DMS153 (cell line): ENCODE measurements around the gene PIBF1.
"Not testable (repeated sequence)": the region's sequence is repeated elsewhere in the genome, so short reads cannot be mapped to it uniquely, and the experiment has no call there.

ENCODE experiments used
- DNase-seq: peaks from one replicate; lab custom pipeline; 2025; lab: John Stamatoyannopoulos, UW

The PIBF1 gene

GRCh38 chr13:72781451-72782439, at the start of gene PIBF1, which contains the start of gene DIS3:
TSS of gene PIBF1 (plus strand) at chr13:72782133. CDS start at chr13:72783470, 1,337 bp downstream.
TSS of gene DIS3 (minus strand) at chr13:72781900. CDS start at chr13:72781832, 68 bp downstream.
- peak; percentile 97 for DNase-seq

- no peak for DNase-seq
Observed at GRCh38 chr13:72737033-72737432, 44.9 kb upstream of the PIBF1 start.

GRCh38 chr13:72740015-72740414, 41.9 kb upstream of the PIBF1 start:
- DNase-seq = no peak

GRCh38 chr13:72745260-72745659, 36.7 kb upstream of the PIBF1 start:
- DNase-seq = no peak

- no peak for DNase-seq
Observed at GRCh38 chr13:72751220-72751619, 30.7 kb upstream of the PIBF1 start.

- no peak for DNase-seq
Observed at GRCh38 chr13:72754111-72754510, 27.8 kb upstream of the PIBF1 start.

- DNase-seq = no peak
Observed at GRCh38 chr13:72757792-72758535, 24.0 kb upstream of the PIBF1 start.

- DNase-seq = no peak
Observed at GRCh38 chr13:72760189-72760588, 21.7 kb upstream of the PIBF1 start.

GRCh38 chr13:72763411-72763810, 18.5 kb upstream of the PIBF1 start:
- DNase-seq = no peak

- no peak for DNase-seq
Observed at GRCh38 chr13:72774019-72774418, 7.9 kb upstream of the PIBF1 start.

- no peak for DNase-seq
Observed at GRCh38 chr13:72782717-72783116, 784 bp downstream of the PIBF1 start.

- not testable (repeated sequence) for DNase-seq
Observed at GRCh38 chr13:72784679-72785078, 2.7 kb downstream of the PIBF1 start.

GRCh38 chr13:72788831-72789230, 6.9 kb downstream of the PIBF1 start:
- DNase-seq = no peak

GRCh38 chr13:72792640-72793039, 10.7 kb downstream of the PIBF1 start:
- no peak for DNase-seq

- no peak for DNase-seq
Observed at GRCh38 chr13:72798817-72799216, 16.9 kb downstream of the PIBF1 start.

- DNase-seq = no peak
Observed at GRCh38 chr13:72804301-72804700, 22.4 kb downstream of the PIBF1 start.

- DNase-seq = no peak
Observed at GRCh38 chr13:72805676-72806346, 23.9 kb downstream of the PIBF1 start.

GRCh38 chr13:72806514-72806913, 24.6 kb downstream of the PIBF1 start:
- DNase-seq = not testable (repeated sequence)

GRCh38 chr13:72808917-72809500, 27.1 kb downstream of the PIBF1 start:
- no peak for DNase-seq

- no peak for DNase-seq
Observed at GRCh38 chr13:72820156-72820897, 38.4 kb downstream of the PIBF1 start.

- no peak for DNase-seq
Observed at GRCh38 chr13:72820898-72821279, 39.0 kb downstream of the PIBF1 start.
